B cell (primary cell): ENCODE data around the gene C5orf52. TPM values are rescaled to one million over a fixed set of nuclear protein-coding genes. Genes with fewer than 3 reads are reported as not detected.

Experiments used
- ATAC-seq: fragments of 200-7000 bp; cut with Tn5 transposase; one replicate; pipeline ENCODE4 v1.10.0; 2021; ENCODE audit warnings: low read depth, mild to moderate bottlenecking, moderate number of reproducible peaks, moderate library complexity
- CTCF ChIA-PET: fragments of 350-600 bp; sonication (Branson Sonifier 250); formaldehyde crosslinking; loops from one replicate; lab custom pipeline; 2021; ENCODE audit warnings: antibody characterized with exemption, inconsistent platforms; lab: Charles Lee
- POLR2A ChIA-PET: fragments of 350-600 bp; sonication (Branson Sonifier 250); formaldehyde crosslinking; loops from one replicate; lab custom pipeline; 2021; ENCODE audit warnings: antibody characterized with exemption; lab: Charles Lee
- DNase-seq: peaks from one replicate; pipeline ENCODE4 v3.0.0; 2013
- H2AFZ ChIP-seq: 2 replicates; pipeline ENCODE4 v1.6.1; 2012; ENCODE audit warnings: mild to moderate bottlenecking, low read depth, low read length; ENCODE audit not compliant: insufficient read depth, poor library complexity, severe bottlenecking
- H3K27ac ChIP-seq, 2 donors: 1 replicate in 1 of 2; 2 replicates in 1 of 2; pipeline ENCODE4 v1.5.1; 2012 to 2013; ENCODE audit warnings: low read length in 2 of 2, mild to moderate bottlenecking in 2 of 2, moderate library complexity in 1 of 2
- H3K27me3 ChIP-seq, 4 experiments: fragments of 200-600 bp in 1 of 4; sonication (generic) in 1 of 4; replicated peaks in 1 of 4; 1 replicate in 2 of 4; 2 replicates in 2 of 4; pipeline versions ENCODE4 v1.6.1 to v1.7.0; 2013 to 2016; ENCODE audit warnings: low read length in 3 of 4, mild to moderate bottlenecking in 2 of 4, mixed read lengths in 1 of 4, moderate library complexity in 1 of 4; ENCODE audit not compliant: insufficient read depth in 4 of 4, control insufficient read depth in 3 of 4; ENCODE audit errors: control extremely low read depth in 1 of 4
- H3K36me3 ChIP-seq, 2 experiments: replicated peaks in 1 of 2; 1 replicate in 1 of 2; 2 replicates in 1 of 2; pipeline versions ENCODE4 v1.6.1 to v1.7.1; 2013; ENCODE audit warnings: low read length in 1 of 2; ENCODE audit not compliant: insufficient read depth in 2 of 2, control insufficient read depth in 1 of 2; ENCODE audit errors: control extremely low read depth in 1 of 2, extremely low read depth in 1 of 2
- H3K4me1 ChIP-seq, 2 donors: fragments of 200-600 bp in 1 of 2; sonication (generic) in 1 of 2; 1 replicate in 1 of 2; 2 replicates in 1 of 2; pipeline versions ENCODE4 v1.5.1 to v1.6.1; 2013 to 2017; ENCODE audit warnings: low read length in 2 of 2; ENCODE audit not compliant: control insufficient read depth in 2 of 2, insufficient read depth in 2 of 2
- H3K4me2 ChIP-seq: replicated peaks from 2 replicates; pipeline ENCODE3; 2012; ENCODE audit warnings: mild to moderate bottlenecking, low read depth, low read length; ENCODE audit not compliant: poor library complexity, severe bottlenecking
- H3K4me3 ChIP-seq, 5 experiments: fragments of 200-600 bp in 1 of 5; sonication (generic) in 1 of 5; 1 replicate in 3 of 5; 2 replicates in 2 of 5; pipeline versions ENCODE4 v1.5.1 to v1.7.0; 2011 to 2016; ENCODE audit warnings: low read length in 4 of 5, mild to moderate bottlenecking in 4 of 5, low read depth in 2 of 5, control low read depth in 1 of 5, moderate library complexity in 1 of 5; ENCODE audit not compliant: insufficient read depth in 1 of 5; ENCODE audit errors: control extremely low read depth in 1 of 5, extremely low read depth in 1 of 5
- H3K79me2 ChIP-seq: fragments of 200-600 bp; sonication (generic); one replicate; pipeline ENCODE4 v1.6.0; 2016; ENCODE audit warnings: low read length; ENCODE audit not compliant: control insufficient read depth, insufficient read depth
- H3K9ac ChIP-seq: fragments of 200-600 bp; sonication (generic); 2 replicates; pipeline ENCODE4 v1.6.1; 2017; ENCODE audit warnings: mild to moderate bottlenecking, low read length, moderate library complexity
- H3K9me3 ChIP-seq, 3 donors: one replicate each; pipeline versions ENCODE4 v1.6.1 to v1.7.1; 2013; ENCODE audit warnings: low read length in 2 of 3; ENCODE audit not compliant: control insufficient read depth in 2 of 3, insufficient read depth in 1 of 3; ENCODE audit errors: control extremely low read depth in 1 of 3
- H4K20me1 ChIP-seq: 2 replicates; pipeline ENCODE4 v1.6.0; 2012; ENCODE audit warnings: mild to moderate bottlenecking, low read length; ENCODE audit not compliant: insufficient read depth, control insufficient read depth, poor library complexity, severe bottlenecking
- H3K27ac Mint-ChIP-seq: one replicate; pipeline ENCODE4 v1.8.0; 2021; ENCODE audit warnings: mixed read lengths
- H3K27me3 Mint-ChIP-seq: one replicate; pipeline ENCODE4 v1.8.0; 2021; ENCODE audit warnings: mixed read lengths
- H3K4me1 Mint-ChIP-seq: one replicate; pipeline ENCODE4 v1.8.0; 2021; ENCODE audit warnings: mixed read lengths
- H3K4me3 Mint-ChIP-seq: one replicate; pipeline ENCODE4 v1.8.0; 2021; ENCODE audit warnings: mixed read lengths
- H3K9me3 Mint-ChIP-seq: one replicate; pipeline ENCODE4 v1.8.0; 2022; ENCODE audit warnings: mixed read lengths; ENCODE audit not compliant: insufficient read depth
- CTCF ChIP-seq: fragments of 200-600 bp; IDR thresholded peaks from one replicate; pipeline ENCODE4 v1.8.0; 2022; ENCODE audit warnings: antibody characterized with exemption, mild to moderate bottlenecking
- EZH2 ChIP-seq: IDR thresholded peaks from 2 replicates; pipeline ENCODE4 v1.6.1; 2012; ENCODE audit warnings: borderline replicate concordance, low read depth, mild to moderate bottlenecking, moderate library complexity, low read length; ENCODE audit not compliant: insufficient read depth, poor library complexity, severe bottlenecking
- WGBS: methylation state at CpG from one replicate; pipeline ENCODE4 v1.1.5; 2013; ENCODE audit warnings: missing lambda C conversion rate; ENCODE audit not compliant: insufficient coverage; 5-methylcytosine and 5-hydroxymethylcytosine counted together
- intact Hi-C: fragments of 100-400 bp; cut with micrococcal nuclease; formaldehyde crosslinking; loops from one replicate; pipeline ENCODE4 v1.10.0; 2022
- polyA plus RNA-seq: library from polyadenylated mRNA; depleted of rRNA; stranded (reverse); fragments of >200 nt; gene quantifications from 2 replicates; pipeline ENCODE4 v1.2.3, GENCODE V29; 2012
- total RNA-seq, 2 donors: library from RNA; stranded (reverse); fragments of 120-200 nt in 1 of 2; gene quantifications; 1 replicate in 1 of 2; 2 replicates in 1 of 2; pipeline versions ENCODE4 v1.2.3 to v1.2.4, GENCODE V29; 2013 to 2022

The C5orf52 gene
- total and polyA plus RNA-seq, 2 donors (not counting 1 experiment from before 2014, with no cell fraction given): not detected

- Histone ChIP-seq H3K4me2 (no peak overlapping the region), H3K27me3 (no peaks in the 10 kb centered on the region), H3K27ac (no peak overlapping the region), H3K4me3 (no peak overlapping the region), H3K9me3 (peaks cover 4 to 25% (median 4%) of the 10 kb centered on the region in 3 donors), H3K79me2 (no peaks in the 10 kb centered on the region), H2AFZ (no peak overlapping the region), H4K20me1 (no peaks in the 10 kb centered on the region), H3K4me1 (peaks cover 5 to 8% of the 10 kb centered on the region in 2 donors), H3K9ac (no peak overlapping the region), H3K36me3 (peaks cover 0 to 10% of the 10 kb centered on the region in 2 experiments)
- TF ChIP-seq EZH2 (no peak), CTCF (no peak)
- H3K9me3 Mint-ChIP-seq: peaks cover 4% of the 10 kb centered on the region
- DNase-seq: no peak
- ChIA-PET POLR2A (interaction anchor here (1.5 kb wide), 1 partner anchor 9 kb away, joined by 4 read pairs; no protein-coding TSS in a partner anchor), CTCF (interaction anchor here (0.7 to 1.7 kb wide), 3 partner anchors 58 to 227 kb away, joined by 3 to 4 read pairs (median 3); partner anchors contain the start of gene LSM11)
- H3K4me3 Mint-ChIP-seq: no peak overlapping the region
- intact Hi-C loops: no loop called here
- ATAC-seq: no peak
- 100% methylated on average over 2 of the region's 8 CpGs for WGBS
- no peaks in the 10 kb centered on the region for H3K27me3 Mint-ChIP-seq
- H3K27ac Mint-ChIP-seq: no peak overlapping the region
- peaks cover 13% of the 10 kb centered on the region for H3K4me1 Mint-ChIP-seq
These were observed 11.3 kb upstream of the C5orf52 start for GRCh38 chr5:157659868-157660660.

GRCh38 chr5:157665467-157666070 is 5.8 kb upstream of the C5orf52 start:
- H3K27me3 Mint-ChIP-seq: no peaks in the 10 kb centered on the region
- no peaks in the 10 kb centered on the region for H3K9me3 Mint-ChIP-seq
- H3K36me3 ChIP-seq: no peaks in the 10 kb centered on the region
- no peak overlapping the region for H3K27ac ChIP-seq
- H2AFZ ChIP-seq: no peak overlapping the region
- 100% methylated on average over 1 of the region's 2 CpGs for WGBS
- ATAC-seq (no peak), DNase-seq (no peak)
- H3K27ac Mint-ChIP-seq: no peak overlapping the region
- no peaks in the 10 kb centered on the region for H3K27me3 ChIP-seq
- H3K9ac ChIP-seq: no peak overlapping the region
- CTCF ChIA-PET: interaction anchor here (1.0 to 6.3 kb wide), 4 partner anchors 52 to 98 kb away, joined by 4 to 100 read pairs (median 6); partner anchors contain the start of gene LSM11
- H3K4me3 ChIP-seq: no peak overlapping the region
- H3K4me3 Mint-ChIP-seq: no peak overlapping the region
- H4K20me1 ChIP-seq: no peaks in the 10 kb centered on the region
- peaks cover 27% of the 10 kb centered on the region for H3K4me1 Mint-ChIP-seq
- peaks cover 6% of the 10 kb centered on the region for H3K79me2 ChIP-seq
- H3K4me2 ChIP-seq: no peak overlapping the region
- POLR2A ChIA-PET: no interaction called here
- H3K9me3 ChIP-seq: peaks cover 0 to 4% (median 0%) of the 10 kb centered on the region in 3 donors
- intact Hi-C loops: no loop called here
- TF ChIP-seq CTCF (no peak), EZH2 (no peak)
- H3K4me1 ChIP-seq: peaks cover 13 to 23% of the 10 kb centered on the region in 2 donors
